COLO829 (cell line): ENCODE data around the gene NAP1L4.

Experiments used
- DNase-seq: peaks from one replicate; pipeline ENCODE4 v3.0.0; 2012; ENCODE audit warnings: low spot score

The NAP1L4 gene

GRCh38 chr11:2934611-2935239, 57.4 kb downstream of the NAP1L4 start:
- no peak for DNase-seq

- DNase-seq: no peak
Observed at GRCh38 chr11:2934021-2934550, 58.0 kb downstream of the NAP1L4 start.

- peak; percentile 43 for DNase-seq
Observed at GRCh38 chr11:2933375-2934020, 58.6 kb downstream of the NAP1L4 start.

- DNase-seq: no peak
Observed at GRCh38 chr11:2932850-2933251, 59.3 kb downstream of the NAP1L4 start.

GRCh38 chr11:2931771-2932738, 60.1 kb downstream of the NAP1L4 start:
- DNase-seq: no peak

- DNase-seq: no peak
Observed at GRCh38 chr11:2931420-2931746, 60.7 kb downstream of the NAP1L4 start.

GRCh38 chr11:2930704-2931419, 61.3 kb downstream of the NAP1L4 start:
- DNase-seq: peak; percentile 45

- peak; percentile 35 for DNase-seq
Observed at GRCh38 chr11:2929950-2930703, 62.0 kb downstream of the NAP1L4 start.

GRCh38 chr11:2929531-2929949, 62.6 kb downstream of the NAP1L4 start:
- peak; percentile 58 for DNase-seq

GRCh38 chr11:2928605-2929530, 63.3 kb downstream of the NAP1L4 start, which contains the start of gene PHLDA2:
Gene PHLDA2, minus strand, starts transcription at chr11:2929420. Its CDS starts 56 bp downstream, at chr11:2929364.
- peak; percentile 43 for DNase-seq

GRCh38 chr11:2927851-2928604, 64.1 kb downstream of the NAP1L4 start:
- DNase-seq: peak; percentile 39

- DNase-seq: no peak
Observed at GRCh38 chr11:2927121-2927800, 64.9 kb downstream of the NAP1L4 start.

- no peak for DNase-seq
Observed at GRCh38 chr11:2926611-2927051, 65.5 kb downstream of the NAP1L4 start.

GRCh38 chr11:2924821-2925675, 67.1 kb downstream of the NAP1L4 start:
- no peak for DNase-seq

- no peak for DNase-seq
Observed at GRCh38 chr11:2924381-2924780, 67.7 kb downstream of the NAP1L4 start.

- DNase-seq: no peak
Observed at GRCh38 chr11:2923446-2924375, 68.4 kb downstream of the NAP1L4 start.
